ENCODE measurements around the gene PTEN. TPM values are rescaled to one million over a fixed set of nuclear protein-coding genes. Genes with fewer than 3 reads are reported as not detected.
A peak's percentile ranks its signal among the peaks of the same experiment; 100 is the strongest.

Gene PTEN
- total and polyA plus RNA-seq, 2 experiments from 2014 or later, result 32.8 to 128 TPM

- Histone ChIP-seq H4K20me1 (ENCODE audit: insufficient read depth, poor library complexity, severe bottlenecking) (peaks cover 13% of the 10 kb centered on the region), H3K4me3 (peak within 1 kb of the TSS; percentile 59), H3K9me2 (replicated peaks; ENCODE audit: insufficient read depth) (no peaks in the 10 kb centered on the region), H3K79me2 (peaks cover 48% of the 10 kb centered on the region), H3K36me3 (replicated peaks; ENCODE audit: insufficient read depth, low read depth) (no peaks in the 10 kb centered on the region), H2AFZ (peak within 1 kb of the TSS; percentile 95), H3K4me2 (peak within 1 kb of the TSS; percentile 96), H3K4me1 (ENCODE audit: insufficient read depth) (peaks cover 16% of the 10 kb centered on the region), H3K27me3 (no peaks in the 10 kb centered on the region), H3K27ac (peak within 1 kb of the TSS; percentile 97), H3K9me3 (ENCODE audit: low read depth) (no peaks in the 10 kb centered on the region)
- TF ChIP-seq CTCF (IDR thresholded peaks at IDR 0.05; ENCODE audit: poor library complexity) (peak; percentile 21), EZH2 (IDR thresholded peaks at IDR 0.05; ENCODE audit: borderline replicate concordance) (no peak)
- under 1% methylated on average over 60 of the region's 60 CpGs for WGBS (ENCODE audit: low lambda C conversion rate, missing lambda C conversion rate)
- DNase-seq (ENCODE audit: low spot score), result peak; percentile 93
Measured at GRCh38 chr10:87817609-87818504, 45.6 kb upstream of the PTEN start, which contains the start of gene ATAD1. TSS of gene ATAD1 (minus strand) at chr10:87818226. CDS start at chr10:87814599, 3,627 bp downstream.

GRCh38 chr10:87818505-87819288, 44.7 kb upstream of the PTEN start:
- H3K4me2 ChIP-seq, result peak overlapping the region; percentile 96
- H3K9me2 ChIP-seq (replicated peaks; ENCODE audit: insufficient read depth), result no peaks in the 10 kb centered on the region
- peaks cover 13% of the 10 kb centered on the region for H4K20me1 ChIP-seq (ENCODE audit: insufficient read depth, poor library complexity, severe bottlenecking)
- H3K9me3 ChIP-seq (ENCODE audit: low read depth), result no peaks in the 10 kb centered on the region
- H3K79me2 ChIP-seq, result peaks cover 41% of the 10 kb centered on the region
- WGBS (ENCODE audit: low lambda C conversion rate, missing lambda C conversion rate), result 21% methylated on average over 29 of the region's 29 CpGs
- H3K27ac ChIP-seq, result peak overlapping the region; percentile 97
- H3K4me3 ChIP-seq, result peak overlapping the region; percentile 59
- peaks cover 16% of the 10 kb centered on the region for H3K4me1 ChIP-seq (ENCODE audit: insufficient read depth)
- no peaks in the 10 kb centered on the region for H3K27me3 ChIP-seq
- DNase-seq (ENCODE audit: low spot score), result peak; percentile 51
- H2AFZ ChIP-seq, result peak overlapping the region; percentile 95
- no peaks in the 10 kb centered on the region for H3K36me3 ChIP-seq (replicated peaks; ENCODE audit: insufficient read depth, low read depth)
- TF ChIP-seq CTCF (IDR thresholded peaks at IDR 0.05; ENCODE audit: poor library complexity), result no peak

GRCh38 chr10:87819289-87819585, 44.2 kb upstream of the PTEN start:
- no peak overlapping the region for H3K4me3 ChIP-seq
- 88% methylated on average over 6 of the region's 6 CpGs for WGBS (ENCODE audit: low lambda C conversion rate, missing lambda C conversion rate)

More at GRCh38 chr10:87819289-87819585, 44.2 kb upstream of the PTEN start:
- Histone ChIP-seq H3K4me2 (peak overlapping the region; percentile 96), H3K36me3 (replicated peaks; ENCODE audit: insufficient read depth, low read depth) (no peaks in the 10 kb centered on the region), H3K4me1 (ENCODE audit: insufficient read depth) (peaks cover 16% of the 10 kb centered on the region), H3K27me3 (no peaks in the 10 kb centered on the region), H3K27ac (peak overlapping the region; percentile 97), H3K9me3 (ENCODE audit: low read depth) (no peaks in the 10 kb centered on the region), H2AFZ (peak overlapping the region; percentile 95), H3K79me2 (peaks cover 36% of the 10 kb centered on the region), H4K20me1 (ENCODE audit: insufficient read depth, poor library complexity, severe bottlenecking) (peaks cover 9% of the 10 kb centered on the region), H3K9me2 (replicated peaks; ENCODE audit: insufficient read depth) (no peaks in the 10 kb centered on the region)
- no peak for TF ChIP-seq EZH2phosphoT487 (IDR thresholded peaks at IDR 0.05; ENCODE audit: low read depth, severe bottlenecking, unreplicated experiment)
- no peak for TF ChIP-seq EZH2 (IDR thresholded peaks at IDR 0.05; ENCODE audit: borderline replicate concordance)
- TF ChIP-seq CTCF (IDR thresholded peaks at IDR 0.05; ENCODE audit: poor library complexity), result no peak
- DNase-seq (ENCODE audit: low spot score), result no peak

All from hepatocyte (in vitro differentiated cells).